VCaP (cell line): ENCODE data around the gene B4GALNT3.

Source experiments
- H3K27ac ChIP-seq: fragments of 450-650 bp; 2 replicates; pipeline ENCODE4 v1.5.1; 2017
- CTCF ChIP-seq: fragments of 450-650 bp; conservative IDR thresholded peaks from 2 replicates; pipeline ENCODE4 v1.5.1; 2017; ENCODE audit warnings: mild to moderate bottlenecking, moderate library complexity

Gene B4GALNT3

DNA sequence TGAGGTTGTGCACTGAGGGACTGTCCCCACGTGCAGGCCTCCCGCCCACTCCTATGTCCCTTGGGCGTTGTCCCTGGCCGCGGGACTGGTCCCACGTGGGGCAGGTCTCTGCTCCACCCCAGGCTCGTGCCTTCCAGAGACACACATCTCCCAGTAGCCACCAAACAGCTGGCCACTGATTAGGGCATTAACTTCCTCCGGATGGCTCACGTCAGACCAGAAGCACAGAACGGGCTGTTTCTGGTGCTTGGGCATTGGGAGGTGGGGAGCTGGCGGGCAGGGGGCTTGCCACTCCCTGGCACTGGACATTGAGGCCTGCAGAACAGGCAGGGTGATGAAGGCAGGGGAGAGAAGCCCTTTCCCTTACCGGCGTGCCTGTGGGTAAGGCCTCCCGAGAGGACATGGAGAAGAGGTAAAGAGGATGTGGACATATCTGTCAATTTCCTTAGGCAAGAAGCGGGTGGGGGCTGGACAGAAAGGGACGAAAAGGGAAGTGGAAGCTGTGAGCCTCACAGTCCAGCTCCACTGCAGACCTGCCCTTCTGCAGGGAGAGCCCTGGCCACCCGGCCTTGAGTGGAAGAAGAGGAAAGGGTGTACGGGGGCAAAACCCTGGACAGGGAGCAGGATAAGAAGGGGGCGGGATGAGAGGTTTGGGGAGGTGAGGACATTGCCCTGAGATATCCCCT is 102.3 kb downstream of the B4GALNT3 start:
- H3K27ac ChIP-seq: no peak overlapping the region
- no peak for TF ChIP-seq CTCF

- no peak overlapping the region for H3K27ac ChIP-seq
Observed at GRCh38 chr12:562634-563033, 102.9 kb downstream of the B4GALNT3 start.

GRCh38 chr12:563250-563781 is 103.6 kb downstream of the B4GALNT3 start:
- H3K27ac ChIP-seq: no peak overlapping the region
- TF ChIP-seq CTCF: no peak

More at GRCh38 chr12:562634-563033, 102.9 kb downstream of the B4GALNT3 start:
- no peak for TF ChIP-seq CTCF

DNA sequence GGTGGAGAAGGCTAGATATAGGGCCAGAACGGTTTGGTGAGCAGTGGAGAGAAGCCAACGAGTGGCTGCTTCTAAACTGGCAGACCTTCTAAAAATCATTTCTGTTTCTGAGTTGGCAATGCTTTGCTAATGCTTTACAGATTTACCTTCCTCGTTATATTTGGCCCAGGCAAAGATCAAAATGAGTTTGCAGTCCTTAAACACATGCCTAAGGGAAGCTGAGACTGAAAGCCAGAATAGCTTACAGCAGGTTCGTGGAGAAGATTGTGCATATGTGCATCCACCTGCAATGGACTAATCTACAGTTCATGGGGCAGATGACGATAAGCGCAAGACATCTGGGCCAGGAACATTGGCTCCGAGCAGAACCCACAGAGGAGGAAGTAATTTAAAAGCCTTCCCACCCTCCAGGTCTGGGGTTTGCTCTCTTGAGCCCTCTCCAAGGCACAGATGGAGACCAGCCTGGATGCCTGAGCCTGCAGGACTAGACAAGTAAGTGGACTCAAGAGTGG is 104.1 kb downstream of the B4GALNT3 start:
- no peak for TF ChIP-seq CTCF

GRCh38 chr12:565161-565560 is 105.4 kb downstream of the B4GALNT3 start:
- no peak for TF ChIP-seq CTCF
- H3K27ac ChIP-seq: no peak overlapping the region

More for the DNA sequence above, 104.1 kb downstream of the B4GALNT3 start:
- no peak overlapping the region for H3K27ac ChIP-seq

GRCh38 chr12:565589-566105 is 105.9 kb downstream of the B4GALNT3 start:
- no peak for TF ChIP-seq CTCF
- H3K27ac ChIP-seq: no peak overlapping the region

DNA sequence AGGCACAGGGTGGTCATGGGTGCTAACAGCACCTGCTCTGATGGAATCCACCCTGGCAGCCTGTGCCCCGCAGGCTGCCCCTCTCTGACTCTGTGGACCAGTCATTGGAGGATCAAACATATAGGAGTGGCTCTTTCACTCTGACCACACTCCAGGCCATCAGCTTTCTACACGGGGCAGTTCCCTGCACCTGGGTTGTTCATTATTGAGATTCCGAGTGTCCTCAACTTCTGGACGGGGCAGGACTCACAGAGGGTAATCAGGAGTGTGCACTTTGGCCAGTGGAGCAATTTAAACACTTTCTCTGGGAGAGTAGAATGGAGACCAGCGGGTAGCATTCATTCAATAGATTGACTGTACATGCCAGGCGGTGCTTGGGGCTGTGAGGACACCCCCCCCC is 108.7 kb downstream of the B4GALNT3 start:
- TF ChIP-seq CTCF: no peak

More for the DNA sequence above, 108.7 kb downstream of the B4GALNT3 start:
- no peak overlapping the region for H3K27ac ChIP-seq
